Activated T-cell treated with anti-CD3 and anti-CD28 coated beads, Interleukin-2, amount 50 U/mL, for 4 hours (primary cell): ENCODE data around the gene AFAP1. TPM values are rescaled to one million over a fixed set of nuclear protein-coding genes. Genes with fewer than 3 reads are reported as not detected.

ENCODE experiments used
- ATAC-seq, 2 donors: fragments of 200-7000 bp; cut with Tn5 transposase; one replicate each; pipeline ENCODE4 v1.10.0; 2021
- DNase-seq: peaks from one replicate; pipeline ENCODE4 v3.0.0-alpha.2; 2020
- H3K27me3 Mint-ChIP-seq: one replicate; pipeline ENCODE4 v1.8.0; 2021; ENCODE audit warnings: low read depth, mixed read lengths
- H3K36me3 Mint-ChIP-seq: one replicate; pipeline ENCODE4 v1.8.0; 2022; ENCODE audit warnings: mixed read lengths; ENCODE audit not compliant: insufficient read depth
- H3K4me1 Mint-ChIP-seq: one replicate; pipeline ENCODE4 v1.8.0; 2021; ENCODE audit warnings: low read depth, mixed read lengths
- H3K4me3 Mint-ChIP-seq: one replicate; pipeline ENCODE4 v1.8.0; 2021; ENCODE audit warnings: mild to moderate bottlenecking, moderate library complexity, mixed read lengths
- H3K9me3 Mint-ChIP-seq: one replicate; pipeline ENCODE4 v1.8.0; 2021; ENCODE audit warnings: mixed read lengths
- total RNA-seq, 3 donors: library from RNA; stranded (reverse); gene quantifications; one replicate each; pipeline ENCODE4 v1.2.1, GENCODE V29; 2021

AFAP1 gene
- total RNA-seq, 3 donors from 2014 or later = 13.1 to 17.7 (median 14.7) TPM

DNA sequence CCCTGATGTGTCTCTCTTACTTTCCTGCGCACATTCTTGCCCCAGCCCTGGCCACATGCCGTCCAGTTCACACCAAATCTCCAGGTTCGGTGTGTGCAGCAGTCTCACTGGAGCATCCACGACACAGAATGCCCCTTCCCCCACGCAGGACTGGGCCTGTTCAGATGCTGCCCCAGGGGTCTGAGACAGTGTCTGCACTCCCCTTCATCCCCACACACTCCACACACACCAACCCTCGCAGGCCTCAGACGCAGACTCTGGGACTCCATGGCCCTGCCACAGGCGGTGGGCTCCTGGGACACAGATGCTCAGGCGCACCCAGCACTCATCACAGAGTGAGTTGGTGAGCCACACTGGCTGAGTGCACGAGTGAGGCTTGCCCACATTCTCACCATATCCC lies 83.9 kb downstream of the AFAP1 start:
- peaks cover 80% of the 10 kb centered on the region for H3K4me1 Mint-ChIP-seq
- ATAC-seq = no peak
- H3K27me3 Mint-ChIP-seq = no peaks in the 10 kb centered on the region
- no peak overlapping the region for H3K4me3 Mint-ChIP-seq
- H3K36me3 Mint-ChIP-seq = peaks cover 5% of the 10 kb centered on the region
- no peak for DNase-seq
- no peaks in the 10 kb centered on the region for H3K9me3 Mint-ChIP-seq

DNA sequence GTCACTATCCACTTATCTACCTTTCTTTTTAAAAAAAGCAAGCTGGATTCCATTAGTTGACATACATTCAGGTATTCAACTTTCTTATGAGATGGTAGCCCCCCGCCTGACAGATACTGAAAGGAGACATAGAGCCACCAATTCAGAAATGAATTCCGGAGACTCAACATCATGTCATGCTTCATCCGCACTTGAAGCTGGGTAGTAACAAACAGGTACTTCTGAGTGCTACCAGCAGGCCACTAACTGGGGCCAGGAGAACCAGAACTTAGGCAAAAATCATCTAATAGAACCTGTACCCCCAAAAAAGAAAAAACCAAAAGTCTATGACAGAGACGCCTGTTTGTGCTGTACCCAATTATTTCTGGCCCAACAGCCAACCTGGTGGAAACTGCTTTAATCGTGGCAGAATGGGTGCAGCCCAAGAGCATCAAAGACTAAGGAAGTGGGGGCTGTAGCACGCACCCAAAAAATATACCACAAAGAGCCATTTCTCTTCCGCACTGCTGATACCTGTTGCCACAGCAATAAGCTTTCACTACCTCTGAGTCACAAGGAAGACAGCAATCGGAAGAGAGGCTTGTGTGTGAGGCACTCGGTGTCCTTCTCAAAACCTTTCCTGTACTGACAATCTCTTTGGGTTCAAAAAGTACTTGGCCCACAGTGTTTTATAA lies 84.8 kb downstream of the AFAP1 start:
- peaks cover 87% of the 10 kb centered on the region for H3K4me1 Mint-ChIP-seq
- DNase-seq = peak; percentile 47
- peak overlapping the region; percentile 62 for H3K4me3 Mint-ChIP-seq
- H3K36me3 Mint-ChIP-seq = peaks cover 10% of the 10 kb centered on the region
- peak; percentile 87 to 89 for ATAC-seq
- no peaks in the 10 kb centered on the region for H3K27me3 Mint-ChIP-seq
- no peaks in the 10 kb centered on the region for H3K9me3 Mint-ChIP-seq

DNA sequence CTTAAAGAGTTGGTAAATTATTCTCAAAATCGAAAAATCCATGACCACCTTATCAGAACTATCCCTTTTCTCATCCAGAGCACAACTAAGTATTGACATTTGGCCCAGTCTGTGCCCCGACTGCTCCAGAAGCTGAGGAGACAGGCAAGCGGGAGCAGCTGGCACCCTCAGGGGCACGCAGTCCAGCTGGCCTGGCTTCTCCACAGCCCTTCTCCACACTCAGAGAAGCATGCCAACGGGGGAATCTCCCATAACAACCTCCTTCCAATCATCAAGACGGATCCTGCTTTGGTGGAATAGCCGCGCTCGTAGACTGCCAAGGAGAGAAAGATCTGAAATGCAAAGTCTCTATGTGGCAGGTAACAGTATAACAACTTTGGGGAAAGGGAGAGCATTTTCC lies 85.4 kb downstream of the AFAP1 start:
- no peaks in the 10 kb centered on the region for H3K9me3 Mint-ChIP-seq
- DNase-seq (no peak), ATAC-seq (no peak)
- H3K4me3 Mint-ChIP-seq = peak overlapping the region; percentile 62
- peaks cover 91% of the 10 kb centered on the region for H3K4me1 Mint-ChIP-seq
- H3K36me3 Mint-ChIP-seq = peaks cover 10% of the 10 kb centered on the region
- no peaks in the 10 kb centered on the region for H3K27me3 Mint-ChIP-seq

DNA sequence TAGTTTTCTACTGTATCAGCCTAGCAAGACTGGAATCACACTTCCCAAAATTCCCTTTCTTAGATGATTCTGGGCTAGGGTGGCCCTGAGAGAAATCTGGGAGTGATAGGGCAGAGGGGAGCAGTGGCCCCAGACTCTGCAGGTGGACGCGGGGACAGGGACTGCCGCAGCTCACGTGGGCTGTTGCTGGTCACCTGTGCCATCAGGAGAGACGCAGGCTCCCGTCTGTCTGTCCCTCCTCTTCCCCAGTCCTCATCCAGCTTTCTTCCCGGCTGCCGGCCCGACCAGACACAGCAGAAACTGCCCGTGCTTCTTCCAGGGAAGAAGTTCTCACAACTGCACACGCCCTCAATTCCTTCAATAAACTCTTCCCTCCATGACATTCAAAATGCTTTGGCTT lies 86.4 kb downstream of the AFAP1 start:
- no peak overlapping the region for H3K4me3 Mint-ChIP-seq
- H3K36me3 Mint-ChIP-seq = peaks cover 10% of the 10 kb centered on the region
- H3K4me1 Mint-ChIP-seq = peaks cover 92% of the 10 kb centered on the region
- ATAC-seq (no peak), DNase-seq (no peak)
- H3K9me3 Mint-ChIP-seq = no peaks in the 10 kb centered on the region
- H3K27me3 Mint-ChIP-seq = no peaks in the 10 kb centered on the region

DNA sequence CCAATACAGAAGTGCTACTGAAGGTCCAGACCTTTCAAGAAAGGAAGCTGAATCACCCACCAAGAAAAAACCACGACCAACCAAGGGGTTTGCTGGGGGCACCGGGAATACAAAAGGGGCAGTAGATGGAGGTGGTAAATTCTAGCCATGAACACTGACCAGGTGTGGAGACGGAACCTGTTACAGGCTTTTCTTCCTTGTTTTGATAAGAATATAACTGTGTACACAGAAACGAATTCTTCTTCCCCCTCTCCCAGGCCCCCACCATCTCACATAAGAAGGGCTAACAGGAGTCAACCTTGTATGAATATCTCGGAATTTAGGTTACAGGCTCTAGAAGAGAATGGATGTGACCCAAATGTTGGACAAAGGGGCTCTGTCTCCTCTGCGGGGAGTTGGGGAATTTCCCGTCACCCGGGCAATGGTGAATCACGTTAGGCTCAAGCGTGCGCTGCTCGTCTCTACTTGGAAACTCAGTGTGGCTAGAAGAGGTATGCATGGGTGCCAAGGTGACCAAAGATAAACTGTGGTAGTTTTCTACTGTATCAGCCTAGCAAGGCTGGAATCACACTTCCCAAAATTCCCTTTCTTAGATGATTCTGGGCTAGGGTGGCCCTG lies 87.0 kb downstream of the AFAP1 start:
- DNase-seq = no peak
- H3K4me3 Mint-ChIP-seq = no peak overlapping the region
- H3K4me1 Mint-ChIP-seq = peaks cover 89% of the 10 kb centered on the region
- ATAC-seq = no peak
- H3K36me3 Mint-ChIP-seq = peaks cover 10% of the 10 kb centered on the region
- no peaks in the 10 kb centered on the region for H3K27me3 Mint-ChIP-seq
- H3K9me3 Mint-ChIP-seq = no peaks in the 10 kb centered on the region

DNA sequence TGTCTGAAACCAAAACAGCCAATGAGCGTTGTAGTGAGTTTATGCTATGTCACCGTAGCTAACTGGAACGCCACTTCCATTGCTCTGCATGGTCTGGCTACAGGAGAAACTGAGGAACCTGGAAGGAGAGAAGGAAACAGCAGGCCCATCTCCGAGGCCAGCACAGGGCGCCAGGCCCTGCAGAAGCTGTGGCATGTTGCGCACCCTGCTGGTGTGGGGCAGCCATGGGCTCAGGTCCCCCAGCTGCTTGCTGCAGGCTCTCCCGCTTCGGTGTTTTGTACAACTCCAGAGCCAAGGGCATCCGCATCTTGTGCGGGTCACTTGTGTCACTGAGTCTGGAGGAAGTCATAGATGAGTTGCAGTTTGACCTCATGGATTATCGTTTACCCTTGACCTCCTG lies 89.2 kb downstream of the AFAP1 start:
- Mint-ChIP-seq H3K4me1 (peaks cover 73% of the 10 kb centered on the region), H3K27me3 (no peaks in the 10 kb centered on the region), H3K4me3 (no peak overlapping the region), H3K9me3 (no peaks in the 10 kb centered on the region), H3K36me3 (peaks cover 10% of the 10 kb centered on the region)
- no peak for ATAC-seq
- no peak for DNase-seq

DNA sequence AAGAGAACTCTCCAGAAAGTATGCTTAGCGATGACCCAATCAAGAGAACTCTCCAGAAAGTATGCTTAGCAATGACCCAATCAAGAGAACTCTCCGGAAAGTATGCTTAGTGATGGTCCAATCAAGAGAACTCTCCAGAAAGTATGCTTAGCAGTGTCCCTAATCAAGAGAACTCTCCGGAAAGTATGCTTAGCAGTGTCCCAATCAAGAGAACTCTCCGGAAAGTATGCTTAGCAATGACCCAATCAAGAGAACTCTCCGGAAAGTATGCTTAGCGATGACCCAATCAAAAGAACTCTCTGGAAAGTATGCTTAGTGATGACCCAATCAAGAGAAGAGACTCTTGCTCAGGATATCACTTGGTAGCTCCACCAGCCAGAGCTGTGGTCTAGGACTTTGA lies 92.5 kb downstream of the AFAP1 start:
- H3K4me1 Mint-ChIP-seq = peaks cover 59% of the 10 kb centered on the region

DNA sequence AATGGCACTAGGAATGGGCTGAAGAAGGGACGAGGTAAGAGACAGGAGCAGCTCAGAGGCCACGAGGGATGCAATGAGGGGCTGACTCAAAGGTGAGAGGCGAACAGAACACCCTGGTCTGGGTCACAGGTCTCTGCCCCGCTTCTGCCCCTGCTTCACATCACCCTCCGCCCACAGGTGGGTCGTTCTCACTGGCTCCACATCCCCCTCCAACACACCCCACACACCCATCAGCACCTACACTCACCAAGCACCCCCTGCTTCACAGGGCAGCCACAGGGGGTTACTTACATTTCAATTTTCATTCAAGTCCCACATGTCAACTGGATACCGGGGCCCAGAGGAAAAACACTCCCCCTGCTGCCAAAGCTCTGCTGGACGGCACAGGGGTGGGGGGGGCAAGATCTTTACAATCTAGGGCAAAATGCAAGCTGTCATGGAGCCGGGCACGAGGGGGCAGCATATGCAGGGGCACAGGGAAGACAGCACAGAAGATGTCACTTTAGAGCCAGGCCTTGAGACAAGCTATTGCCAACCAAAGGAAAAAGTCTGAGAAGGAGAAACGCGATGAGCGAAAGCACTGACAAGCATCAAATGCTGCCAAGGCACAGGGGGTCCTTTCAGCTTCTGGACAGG lies 94.0 kb downstream of the AFAP1 start:
- Mint-ChIP-seq H3K4me1 (peaks cover 45% of the 10 kb centered on the region), H3K27me3 (no peaks in the 10 kb centered on the region), H3K4me3 (no peak overlapping the region), H3K36me3 (peaks cover 16% of the 10 kb centered on the region), H3K9me3 (no peaks in the 10 kb centered on the region)
- no peak for ATAC-seq
- peak; percentile 28 for DNase-seq

More for the DNA sequence above, 92.5 kb downstream of the AFAP1 start:
- peaks cover 8% of the 10 kb centered on the region for H3K36me3 Mint-ChIP-seq
- no peak overlapping the region for H3K4me3 Mint-ChIP-seq
- no peaks in the 10 kb centered on the region for H3K27me3 Mint-ChIP-seq
- H3K9me3 Mint-ChIP-seq = no peaks in the 10 kb centered on the region
- DNase-seq (no peak), ATAC-seq (no peak)

DNA sequence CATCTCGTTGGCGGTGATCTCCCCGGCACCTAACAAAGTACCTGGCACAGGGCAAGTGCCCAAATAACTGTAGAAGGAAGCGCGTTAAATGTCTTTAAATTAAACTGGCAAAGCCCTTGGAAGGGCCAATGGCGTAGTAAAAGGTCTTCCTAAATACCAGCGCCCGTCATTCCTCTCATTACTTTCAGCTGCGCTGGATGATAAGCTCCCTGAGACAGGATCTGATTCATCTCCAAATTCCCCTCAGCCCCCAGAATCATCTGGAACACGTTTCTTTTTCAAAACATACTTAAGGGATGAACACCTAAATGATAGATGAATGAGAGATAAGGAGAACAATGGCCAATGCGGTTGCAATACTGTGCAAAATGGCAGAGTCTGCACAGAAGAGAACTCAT lies 95.1 kb downstream of the AFAP1 start:
- H3K4me1 Mint-ChIP-seq = peaks cover 37% of the 10 kb centered on the region

DNA sequence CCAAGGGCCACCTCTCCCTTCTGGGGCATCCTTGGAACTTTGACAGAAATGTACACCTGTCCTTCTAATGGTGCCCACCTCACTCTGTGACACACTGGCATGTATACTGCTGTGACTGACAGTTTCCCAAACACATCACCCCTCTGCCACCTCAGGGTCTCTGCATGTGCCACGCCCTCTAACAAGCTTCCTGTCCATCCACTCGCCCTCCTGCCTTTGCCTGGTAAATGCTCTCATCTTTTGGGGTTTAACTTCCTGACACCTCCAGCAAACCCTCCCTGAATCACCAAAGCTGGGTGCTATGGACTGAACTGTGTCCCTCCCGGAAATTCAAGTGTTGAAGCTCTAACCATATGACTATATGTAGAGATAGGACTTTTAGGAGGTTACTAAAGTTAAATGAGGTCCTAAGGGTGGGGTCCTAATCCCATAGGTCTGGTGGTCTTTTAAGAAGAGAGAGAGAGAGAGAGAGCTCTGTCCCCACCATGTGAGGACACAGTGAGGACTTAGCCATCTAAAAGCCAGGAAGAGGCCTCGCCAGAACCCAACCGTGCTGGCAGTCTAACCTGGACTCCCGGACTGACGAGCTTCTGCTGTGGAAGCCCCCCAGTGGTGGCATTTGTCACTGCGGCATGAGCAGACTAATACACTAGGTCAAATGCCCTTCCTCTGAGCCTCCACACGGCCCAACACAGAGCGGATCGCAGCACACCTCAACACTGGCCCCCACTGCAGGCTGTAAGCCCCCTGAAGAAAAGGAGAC lies 95.6 kb downstream of the AFAP1 start:
- Mint-ChIP-seq H3K4me1 (peaks cover 31% of the 10 kb centered on the region), H3K36me3 (peaks cover 16% of the 10 kb centered on the region), H3K27me3 (no peaks in the 10 kb centered on the region), H3K9me3 (no peaks in the 10 kb centered on the region), H3K4me3 (no peak overlapping the region)
- ATAC-seq = peak; percentile 90 to 93
- DNase-seq = peak; percentile 71

More for the DNA sequence above, 95.1 kb downstream of the AFAP1 start:
- peaks cover 14% of the 10 kb centered on the region for H3K36me3 Mint-ChIP-seq
- no peak overlapping the region for H3K4me3 Mint-ChIP-seq
- DNase-seq = no peak
- no peaks in the 10 kb centered on the region for H3K27me3 Mint-ChIP-seq
- peak; percentile 27 to 31 for ATAC-seq
- no peaks in the 10 kb centered on the region for H3K9me3 Mint-ChIP-seq

DNA sequence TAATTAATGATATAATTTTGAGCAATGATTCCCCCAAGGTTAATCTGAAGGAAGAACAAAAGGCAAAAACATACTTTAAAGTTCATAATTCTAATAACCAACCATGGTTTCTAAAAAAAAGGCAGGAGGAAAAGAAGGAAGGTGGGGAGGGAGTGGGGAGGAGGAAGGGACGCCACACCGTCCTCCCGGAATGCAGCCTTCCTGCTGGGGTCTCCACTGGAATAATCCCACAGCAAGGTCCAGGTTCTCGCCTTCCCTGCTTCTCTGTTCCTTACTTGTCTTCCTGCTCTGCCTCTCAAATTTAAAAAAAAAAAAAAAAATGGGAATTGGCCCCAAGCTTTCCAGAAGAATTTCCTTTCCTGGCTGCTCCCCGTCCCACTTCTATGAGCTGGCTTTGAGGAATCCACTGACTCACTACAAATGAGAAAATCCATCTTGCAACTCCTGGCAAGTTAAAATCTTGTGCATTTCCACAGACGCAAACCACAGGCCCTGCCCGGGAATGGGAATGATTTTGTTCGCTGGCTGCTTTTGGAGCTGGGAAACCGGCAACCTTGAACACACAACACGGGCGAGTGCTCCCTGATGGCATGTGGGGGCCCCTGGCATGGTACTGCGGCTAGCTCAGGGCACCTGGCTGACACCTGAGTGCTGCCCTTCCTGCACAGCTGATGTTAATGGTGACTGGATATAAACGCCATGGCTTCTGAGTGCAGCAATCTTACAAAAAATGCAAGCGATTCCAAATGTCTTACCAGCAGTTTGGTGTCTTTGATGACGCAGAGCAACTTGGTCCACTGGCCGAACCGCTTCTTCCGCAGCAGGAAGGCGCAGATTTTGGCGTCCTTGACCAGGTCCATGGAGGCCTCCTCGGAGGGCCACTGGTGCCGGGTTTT lies 97.0 kb downstream of the AFAP1 start:
- no peak overlapping the region for H3K4me3 Mint-ChIP-seq
- ATAC-seq (no peak), DNase-seq (no peak)
- peaks cover 20% of the 10 kb centered on the region for H3K36me3 Mint-ChIP-seq
- no peaks in the 10 kb centered on the region for H3K27me3 Mint-ChIP-seq
- no peaks in the 10 kb centered on the region for H3K9me3 Mint-ChIP-seq
- H3K4me1 Mint-ChIP-seq = peaks cover 22% of the 10 kb centered on the region

DNA sequence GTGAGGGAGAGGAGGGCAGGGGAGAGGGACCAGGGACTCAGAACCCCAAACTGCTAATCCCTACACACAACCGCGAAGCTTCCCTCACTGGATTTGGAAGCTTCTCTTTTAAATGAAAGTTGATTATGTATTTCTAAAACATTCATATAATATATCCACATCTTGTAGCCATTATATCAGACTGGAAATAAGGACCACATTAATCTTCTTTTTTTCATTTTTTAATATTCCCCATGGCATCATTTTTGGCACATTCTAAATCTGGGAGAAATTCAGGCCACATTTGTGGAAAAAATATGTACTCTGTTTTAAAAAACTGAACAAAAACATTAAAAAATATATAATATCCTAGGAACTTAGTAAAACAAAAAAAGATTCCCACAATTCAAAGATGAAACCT lies 97.8 kb downstream of the AFAP1 start:
- H3K36me3 Mint-ChIP-seq = peaks cover 27% of the 10 kb centered on the region
- peaks cover 18% of the 10 kb centered on the region for H3K4me1 Mint-ChIP-seq
- no peaks in the 10 kb centered on the region for H3K9me3 Mint-ChIP-seq
- DNase-seq (no peak), ATAC-seq (no peak)
- H3K4me3 Mint-ChIP-seq = no peak overlapping the region
- H3K27me3 Mint-ChIP-seq = no peaks in the 10 kb centered on the region

DNA sequence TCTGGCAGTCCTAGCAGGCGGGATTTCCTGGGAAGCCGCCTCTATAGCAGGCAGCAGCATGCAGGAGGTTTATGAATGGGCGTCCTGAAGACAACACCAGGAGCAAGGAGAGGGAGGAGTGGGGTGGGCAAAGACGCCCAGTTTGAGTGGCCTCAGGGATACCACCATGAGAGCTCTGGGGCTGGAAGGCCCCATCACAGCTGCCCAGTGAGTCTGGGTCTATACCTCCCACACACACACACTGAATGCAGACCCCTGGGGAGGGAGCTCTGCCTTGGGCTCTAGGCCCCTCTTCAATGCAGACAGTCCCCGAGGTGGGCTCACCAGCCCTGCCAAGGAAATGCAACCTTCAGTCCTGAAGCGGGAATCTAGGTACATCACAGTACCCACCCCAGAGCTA lies 98.6 kb downstream of the AFAP1 start:
- no peaks in the 10 kb centered on the region for H3K9me3 Mint-ChIP-seq
- peaks cover 18% of the 10 kb centered on the region for H3K4me1 Mint-ChIP-seq
- peaks cover 29% of the 10 kb centered on the region for H3K36me3 Mint-ChIP-seq
- no peak for ATAC-seq
- no peaks in the 10 kb centered on the region for H3K27me3 Mint-ChIP-seq
- no peak overlapping the region for H3K4me3 Mint-ChIP-seq
- no peak for DNase-seq

DNA sequence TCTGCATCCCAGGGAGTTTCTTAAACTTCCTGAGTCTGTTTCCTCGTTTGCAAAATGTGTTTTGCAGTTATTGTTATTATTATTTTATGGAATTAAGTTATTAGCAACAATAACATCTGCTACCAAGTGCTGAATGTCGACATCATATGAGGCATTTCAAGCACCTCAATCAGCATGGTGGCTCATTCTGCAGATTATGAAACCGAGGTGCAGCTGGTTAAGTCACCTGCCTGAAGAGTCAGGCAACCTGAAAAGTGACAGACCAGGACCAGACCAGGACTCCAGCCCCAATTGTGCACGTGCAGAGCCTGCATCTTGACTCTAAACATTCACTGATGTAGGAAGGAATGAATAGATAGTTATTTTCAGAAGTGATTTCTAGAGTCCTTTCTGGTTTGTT lies 99.8 kb downstream of the AFAP1 start:
- no peak overlapping the region for H3K4me3 Mint-ChIP-seq
- H3K36me3 Mint-ChIP-seq = peaks cover 31% of the 10 kb centered on the region
- no peak for DNase-seq
- no peaks in the 10 kb centered on the region for H3K9me3 Mint-ChIP-seq
- ATAC-seq = no peak
- H3K27me3 Mint-ChIP-seq = no peaks in the 10 kb centered on the region
- peaks cover 14% of the 10 kb centered on the region for H3K4me1 Mint-ChIP-seq
